CD4-positive, alpha-beta T cell treated with Interleukin-10 for 1 hour (primary cell): ENCODE results near the gene YIF1A.
"Not testable (repeated sequence)": the region's sequence is repeated elsewhere in the genome, so short reads cannot be mapped to it uniquely, and the experiment has no call there.

ENCODE experiments used
- DNase-seq: peaks from one replicate; pipeline ENCODE4 v3.0.0-alpha.2; 2020

YIF1A gene

DNA sequence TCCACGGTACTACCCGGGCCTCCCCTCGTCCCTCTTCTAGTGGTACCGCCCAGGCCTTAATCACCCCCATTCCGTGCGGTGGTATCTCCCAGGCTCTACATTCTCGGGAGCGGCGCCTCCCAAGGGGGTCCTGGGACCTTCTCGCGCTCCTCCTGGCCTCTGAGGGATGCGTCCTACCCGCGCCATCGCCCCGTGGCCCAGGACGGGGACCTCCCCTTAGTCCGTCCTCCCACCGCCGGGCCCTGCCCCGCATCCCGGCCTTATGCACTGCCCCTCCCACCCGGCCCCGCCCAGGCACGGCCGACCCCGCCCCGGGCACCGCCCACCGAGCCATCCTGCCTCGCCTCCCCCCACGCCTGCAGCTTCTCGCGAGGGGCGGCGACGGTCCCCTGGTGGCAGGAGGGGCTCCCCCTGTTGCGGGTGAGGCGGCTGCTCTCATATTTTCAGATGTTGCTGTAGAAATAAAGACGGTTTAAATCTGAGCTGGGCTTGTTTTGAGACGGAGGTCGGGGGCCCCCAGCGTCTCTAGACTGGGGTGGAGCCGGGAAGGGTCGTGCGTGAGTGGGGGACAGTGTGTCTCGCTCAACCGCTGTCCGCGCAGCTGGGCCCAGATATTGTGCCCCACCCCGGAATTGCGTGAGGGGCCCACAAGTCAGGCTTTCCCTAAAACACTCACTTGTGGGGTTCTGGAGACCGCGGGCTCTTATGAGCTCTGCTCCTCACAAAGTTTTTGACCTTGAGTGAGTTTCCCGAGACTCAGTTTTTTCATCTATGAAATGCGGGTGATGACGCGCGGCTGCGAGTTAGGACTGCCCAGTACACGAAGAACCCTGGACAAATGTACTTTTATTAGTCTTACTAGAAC, 21.3 kb downstream of the YIF1A start:
- peak; percentile 90 for DNase-seq

GRCh38 chr11:66267039-66267378, 21.9 kb downstream of the YIF1A start:
- no peak for DNase-seq

- DNase-seq, result no peak
Measured at GRCh38 chr11:66266378-66267038, 22.4 kb downstream of the YIF1A start.

- no peak for DNase-seq
Measured at GRCh38 chr11:66265531-66266377, 23.2 kb downstream of the YIF1A start.

DNA sequence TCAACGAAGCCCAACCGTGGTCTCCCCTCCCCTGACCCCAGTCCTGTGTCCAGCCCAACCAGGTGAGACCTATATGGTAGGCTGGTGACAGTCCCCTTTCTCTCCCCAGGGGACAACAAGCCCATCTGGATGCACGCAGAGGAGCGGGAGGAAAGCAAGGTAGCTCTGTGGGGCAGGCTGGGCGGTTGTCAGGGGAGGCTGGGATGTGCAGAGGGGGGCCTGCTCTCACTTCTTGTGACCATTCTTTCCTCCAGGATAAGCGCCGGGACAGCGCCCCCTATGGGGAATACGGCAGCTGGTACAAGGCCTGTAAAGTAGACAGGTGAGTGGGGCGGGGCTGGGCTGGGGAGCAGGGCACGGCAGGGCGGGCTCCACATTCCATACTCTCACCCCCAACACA, 24.0 kb downstream of the YIF1A start:
- DNase-seq, result peak; percentile 51

- DNase-seq, result no peak
Measured at GRCh38 chr11:66264383-66264782, 24.6 kb downstream of the YIF1A start.

GRCh38 chr11:66263785-66264184, 25.2 kb downstream of the YIF1A start:
- no peak for DNase-seq

DNA sequence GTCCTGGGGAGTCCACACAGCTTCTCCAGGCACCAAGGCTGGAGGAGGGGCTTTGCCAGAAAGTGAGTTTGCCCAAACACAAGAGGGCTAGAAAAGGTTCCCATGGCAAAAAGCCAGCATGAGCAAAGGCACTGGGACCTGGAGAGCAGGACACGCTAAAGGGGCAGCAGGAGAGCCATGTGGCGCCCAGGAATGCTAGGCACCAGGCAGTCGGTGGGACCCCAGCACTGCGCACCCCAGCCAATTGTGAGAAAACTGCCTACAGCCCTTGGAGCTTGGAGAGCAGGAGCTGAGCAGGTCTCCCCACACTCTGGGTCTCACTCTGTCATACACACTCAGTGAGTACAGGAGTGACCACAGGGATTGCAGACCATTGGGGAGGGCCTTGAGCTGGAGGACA, 25.7 kb downstream of the YIF1A start:
- DNase-seq, result no peak

GRCh38 chr11:66262696-66263095, 26.2 kb downstream of the YIF1A start:
- DNase-seq, result no peak

DNA sequence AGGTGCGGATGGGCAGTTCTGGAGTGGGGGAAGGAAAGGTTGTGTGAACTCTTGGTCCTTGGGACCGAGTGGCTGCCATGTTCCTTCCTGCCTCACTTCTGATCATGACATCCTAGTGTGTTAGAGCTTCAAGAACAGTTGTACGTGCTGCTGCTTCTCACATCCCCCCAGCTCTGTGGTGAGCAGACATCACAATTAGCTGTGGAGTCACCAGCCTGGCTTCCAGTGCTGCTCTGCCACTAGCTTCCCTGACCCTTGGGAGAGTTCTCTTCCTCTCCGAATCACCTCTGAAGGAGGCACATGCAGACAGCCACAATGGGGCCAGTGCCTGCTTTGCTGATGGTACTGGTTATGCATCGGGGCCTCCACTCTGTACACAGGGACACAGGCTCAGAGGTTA, 26.8 kb downstream of the YIF1A start:
- DNase-seq, result no peak

- no peak for DNase-seq
Measured at GRCh38 chr11:66261578-66261977, 27.4 kb downstream of the YIF1A start.

- DNase-seq, result no peak
Measured at GRCh38 chr11:66259956-66260355, 29.0 kb downstream of the YIF1A start.

DNA sequence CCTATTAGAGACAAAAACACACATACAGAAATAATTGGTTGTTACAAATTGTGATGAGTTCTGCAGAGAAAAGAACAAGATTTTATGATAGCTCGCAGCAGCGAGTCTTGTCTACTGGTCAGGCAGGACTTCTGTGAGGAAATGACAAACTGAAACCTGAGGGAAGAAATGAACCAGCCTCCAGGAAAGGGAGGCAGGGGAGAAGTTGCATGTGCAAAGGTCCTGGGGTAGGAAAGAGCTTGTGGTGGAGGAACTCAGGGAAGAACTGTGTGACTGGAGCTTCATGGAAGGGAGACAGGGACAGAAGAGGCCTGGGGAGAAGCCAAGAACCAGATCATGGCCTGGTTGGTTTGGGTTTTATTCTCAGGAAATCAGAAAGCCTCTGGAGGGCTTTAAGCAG, 29.7 kb downstream of the YIF1A start:
- no peak for DNase-seq

- DNase-seq, result no peak
Measured at GRCh38 chr11:66258473-66258893, 30.5 kb downstream of the YIF1A start.

DNA sequence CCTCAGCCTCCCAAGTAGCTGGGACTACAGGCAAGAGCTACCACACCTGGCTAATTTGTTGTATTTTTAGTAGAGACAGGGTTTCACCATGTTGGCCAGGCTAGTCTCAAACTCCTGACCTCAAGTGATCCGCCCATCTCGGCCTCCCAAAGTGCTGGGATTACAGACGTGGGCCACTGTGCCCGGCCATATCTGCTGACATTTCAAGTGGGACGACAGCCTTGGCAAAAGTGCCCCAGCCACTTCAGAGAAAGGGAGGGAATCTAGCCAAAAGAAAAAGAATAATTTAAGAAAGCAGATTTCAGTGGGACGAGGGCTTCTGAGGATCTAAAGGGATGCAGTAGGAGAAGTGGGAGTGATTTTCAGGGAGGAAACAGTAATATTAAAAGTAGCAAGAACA, 35.9 kb downstream of the YIF1A start:
- DNase-seq, result not testable (repeated sequence)

- no peak for DNase-seq
Measured at GRCh38 chr11:66251809-66252208, 37.1 kb downstream of the YIF1A start.

GRCh38 chr11:66248903-66249302, 40.0 kb downstream of the YIF1A start:
- DNase-seq, result no peak

- no peak for DNase-seq
Measured at GRCh38 chr11:66247801-66248200, 41.1 kb downstream of the YIF1A start.

DNA sequence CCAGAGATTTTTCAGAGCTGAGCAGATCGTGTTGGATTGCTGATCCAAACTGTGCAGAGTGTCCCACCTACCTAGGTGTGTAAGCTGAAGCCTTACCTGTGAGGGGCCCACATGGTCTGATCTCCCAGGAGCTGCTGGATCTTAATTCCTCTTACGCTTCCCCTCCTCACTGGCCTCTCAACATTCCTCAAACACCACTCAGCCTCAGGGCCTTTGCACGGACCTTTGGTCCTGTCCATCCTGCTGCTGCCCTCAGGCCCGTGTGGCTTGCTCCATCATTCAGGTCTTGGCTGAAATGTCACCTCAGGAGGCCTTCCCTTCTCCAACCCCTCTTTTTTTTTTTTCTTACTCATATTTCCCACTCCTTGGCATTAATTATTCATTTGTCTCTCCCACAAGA, 41.6 kb downstream of the YIF1A start:
- DNase-seq, result no peak

DNA sequence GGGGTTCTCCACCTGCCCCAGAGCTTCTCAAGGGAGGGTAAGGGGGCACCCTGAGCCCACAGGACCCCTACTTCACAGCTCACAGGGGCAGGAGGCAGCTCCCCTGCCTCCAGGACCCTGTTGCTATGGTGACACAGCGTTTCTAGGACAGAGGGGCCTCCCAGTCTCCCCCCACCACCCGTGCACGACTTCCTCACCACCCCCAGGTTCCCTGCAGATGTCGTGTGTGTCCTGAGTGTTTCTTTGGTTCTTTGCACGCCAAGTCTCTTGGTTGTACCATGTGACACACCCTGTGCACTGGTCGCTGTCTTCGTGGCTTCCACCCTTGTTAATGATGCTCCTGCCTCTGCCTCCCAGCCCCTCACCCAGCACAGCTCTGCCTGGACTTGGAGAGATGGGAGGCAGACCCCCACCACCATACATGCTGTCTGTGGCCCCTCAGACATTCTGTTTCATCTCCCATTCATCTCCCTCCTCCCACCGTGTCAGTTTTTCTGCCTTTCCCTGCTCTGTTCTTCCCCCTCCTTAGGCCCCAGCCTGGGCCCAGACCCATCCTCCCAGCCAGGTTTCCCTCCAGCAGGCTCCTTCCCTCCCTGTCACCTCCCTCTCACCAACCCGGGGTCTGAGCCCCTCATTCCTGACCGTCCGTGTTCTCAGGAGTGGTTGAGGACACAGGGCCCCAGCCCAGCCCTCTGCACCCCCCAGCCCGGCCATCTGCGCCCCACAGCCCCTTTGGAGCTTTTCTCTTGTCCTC, 45.0 kb downstream of the YIF1A start:
- no peak for DNase-seq

- DNase-seq, result no peak
Measured at GRCh38 chr11:66242095-66242765, 46.7 kb downstream of the YIF1A start.

GRCh38 chr11:66240781-66241136, 48.2 kb downstream of the YIF1A start:
- no peak for DNase-seq
